Upper lobe of left lung (tissue), 6 donors: ENCODE data around the gene FAM219B. TPM values are rescaled to one million over a fixed set of nuclear protein-coding genes. Genes with fewer than 3 reads are reported as not detected.

Experiments
- ATAC-seq, 2 donors: fragments of 200-7000 bp; cut with Tn5 transposase; one replicate each; pipeline ENCODE4 v1.9.1; 2022; ENCODE audit warnings: mild to moderate bottlenecking in 2 of 2, moderate library complexity in 2 of 2; ENCODE audit not compliant: low FRiP score in 2 of 2
- DNase-seq, 2 donors: peaks; one replicate each; pipeline ENCODE4 v3.0.0-alpha.2; 2019 to 2020
- H3K27ac ChIP-seq, 4 donors: fragments of 200-600 bp; sonication (generic); one replicate each; pipeline ENCODE4 v1.5.1; 2016 to 2019
- H3K27me3 ChIP-seq, 4 donors: fragments of 200-600 bp; sonication (generic); one replicate each; pipeline ENCODE4 v1.5.1; 2017 to 2019
- H3K36me3 ChIP-seq, 4 donors: fragments of 200-600 bp; sonication (generic); one replicate each; pipeline ENCODE4 v1.5.1; 2016 to 2019
- H3K4me1 ChIP-seq, 4 donors: fragments of 200-600 bp; sonication (generic); one replicate each; pipeline ENCODE4 v1.5.1; 2018 to 2019
- H3K4me3 ChIP-seq, 4 donors: fragments of 200-600 bp; sonication (generic); one replicate each; pipeline ENCODE4 v1.5.1; 2017 to 2019; ENCODE audit warnings: mild to moderate bottlenecking in 2 of 4, moderate library complexity in 1 of 4
- H3K9me3 ChIP-seq, 4 donors: fragments of 200-600 bp; sonication (generic); one replicate each; pipeline ENCODE4 v1.5.1; 2018 to 2019
- EP300 ChIP-seq, 4 donors: sonication (generic); formaldehyde crosslinking; IDR thresholded peaks; one replicate each; pipeline ENCODE4 v1.5.1; 2017; ENCODE audit warnings: antibody characterized with exemption in 4 of 4, control low read depth in 2 of 4
- POLR2A ChIP-seq, 4 donors: fragments of 450-650 bp; IDR thresholded peaks; one replicate each; pipeline ENCODE4 v1.5.1; 2016 to 2017; ENCODE audit warnings: antibody characterized with exemption in 4 of 4, mild to moderate bottlenecking in 2 of 4
- POLR2AphosphoS5 ChIP-seq, 2 donors: sonication (generic); formaldehyde crosslinking; IDR thresholded peaks; one replicate each; pipeline ENCODE4 v1.5.1; 2017; ENCODE audit warnings: antibody characterized with exemption in 2 of 2
- WGBS, 2 donors: methylation state at CpG; one replicate each; pipeline ENCODE4 v1.1.5; 2017 to 2018; 5-methylcytosine and 5-hydroxymethylcytosine counted together
- total RNA-seq, 6 donors: library from RNA; depleted of rRNA in 4 of 6; stranded (reverse); fragments of >200 nt in 4 of 6; gene quantifications; one replicate each; pipeline versions ENCODE4 v1.1.0 to v1.2.1, GENCODE V29; 2016 to 2021
- TF ChIP-seq, protein P1 (sequence below), 6 experiments: fragments of 450-650 bp in 4 of 6; fragments of 200-600 bp in 2 of 6; sonication (generic) in 2 of 6; IDR thresholded peaks; one replicate each; pipeline ENCODE4 v1.5.1; 2016 to 2019; ENCODE audit warnings: antibody characterized with exemption in 6 of 6
- donor health status: DM: no; HTN: no; CAD: no; lungs with moderate emphysema.
- donor health status: DM: no; HTN: yes; CAD: no; lungs with severe emphysema.

The FAM219B gene
- total RNA-seq, 6 donors from 2014 or later: 49.3 to 122 (median 71.5) TPM

DNA sequence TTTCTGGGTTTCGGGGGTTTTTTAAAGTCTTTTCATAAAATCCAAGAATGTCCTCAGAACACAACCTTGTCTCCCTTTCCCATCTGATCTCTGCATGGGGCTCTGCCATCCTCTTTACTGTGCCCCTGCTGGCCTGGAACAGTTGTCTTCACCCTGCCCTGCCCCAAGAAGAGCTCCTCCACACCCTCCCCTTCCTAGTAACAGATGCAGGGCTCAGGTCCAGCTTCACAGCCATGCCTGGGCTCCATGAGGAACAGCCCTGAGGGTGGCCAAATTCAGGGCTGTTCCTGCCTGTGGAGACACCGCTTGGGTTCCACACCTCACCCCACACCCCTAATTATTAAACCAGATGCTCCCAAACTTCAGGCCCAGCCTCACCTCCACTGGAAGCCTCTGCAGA, 50.8 kb downstream of the FAM219B start:
- no peak for TF ChIP-seq POLR2A (IDR thresholded peaks at IDR 0.05)
- TF ChIP-seq POLR2AphosphoS5 (IDR thresholded peaks at IDR 0.05): no peak
- TF ChIP-seq EP300 (IDR thresholded peaks at IDR 0.05): no peak
- TF ChIP-seq, protein P1, sequence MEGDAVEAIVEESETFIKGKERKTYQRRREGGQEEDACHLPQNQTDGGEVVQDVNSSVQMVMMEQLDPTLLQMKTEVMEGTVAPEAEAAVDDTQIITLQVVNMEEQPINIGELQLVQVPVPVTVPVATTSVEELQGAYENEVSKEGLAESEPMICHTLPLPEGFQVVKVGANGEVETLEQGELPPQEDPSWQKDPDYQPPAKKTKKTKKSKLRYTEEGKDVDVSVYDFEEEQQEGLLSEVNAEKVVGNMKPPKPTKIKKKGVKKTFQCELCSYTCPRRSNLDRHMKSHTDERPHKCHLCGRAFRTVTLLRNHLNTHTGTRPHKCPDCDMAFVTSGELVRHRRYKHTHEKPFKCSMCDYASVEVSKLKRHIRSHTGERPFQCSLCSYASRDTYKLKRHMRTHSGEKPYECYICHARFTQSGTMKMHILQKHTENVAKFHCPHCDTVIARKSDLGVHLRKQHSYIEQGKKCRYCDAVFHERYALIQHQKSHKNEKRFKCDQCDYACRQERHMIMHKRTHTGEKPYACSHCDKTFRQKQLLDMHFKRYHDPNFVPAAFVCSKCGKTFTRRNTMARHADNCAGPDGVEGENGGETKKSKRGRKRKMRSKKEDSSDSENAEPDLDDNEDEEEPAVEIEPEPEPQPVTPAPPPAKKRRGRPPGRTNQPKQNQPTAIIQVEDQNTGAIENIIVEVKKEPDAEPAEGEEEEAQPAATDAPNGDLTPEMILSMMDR (IDR thresholded peaks at IDR 0.05): no peak
- H3K27me3 ChIP-seq: no peaks in the 10 kb centered on the region
- peaks cover 21 to 34% (median 26%) of the 10 kb centered on the region in 4 donors for H3K4me1 ChIP-seq
- DNase-seq (no peak), ATAC-seq (no peak)
- peaks cover 30 to 48% (median 35%) of the 10 kb centered on the region in 4 donors for H3K36me3 ChIP-seq
- 75 to 100% methylated on average over 2 of the region's 2 CpGs for WGBS, 2 donors
- H3K27ac ChIP-seq: no peak overlapping the region
- H3K4me3 ChIP-seq: no peak overlapping the region
- H3K9me3 ChIP-seq: no peaks in the 10 kb centered on the region

DNA sequence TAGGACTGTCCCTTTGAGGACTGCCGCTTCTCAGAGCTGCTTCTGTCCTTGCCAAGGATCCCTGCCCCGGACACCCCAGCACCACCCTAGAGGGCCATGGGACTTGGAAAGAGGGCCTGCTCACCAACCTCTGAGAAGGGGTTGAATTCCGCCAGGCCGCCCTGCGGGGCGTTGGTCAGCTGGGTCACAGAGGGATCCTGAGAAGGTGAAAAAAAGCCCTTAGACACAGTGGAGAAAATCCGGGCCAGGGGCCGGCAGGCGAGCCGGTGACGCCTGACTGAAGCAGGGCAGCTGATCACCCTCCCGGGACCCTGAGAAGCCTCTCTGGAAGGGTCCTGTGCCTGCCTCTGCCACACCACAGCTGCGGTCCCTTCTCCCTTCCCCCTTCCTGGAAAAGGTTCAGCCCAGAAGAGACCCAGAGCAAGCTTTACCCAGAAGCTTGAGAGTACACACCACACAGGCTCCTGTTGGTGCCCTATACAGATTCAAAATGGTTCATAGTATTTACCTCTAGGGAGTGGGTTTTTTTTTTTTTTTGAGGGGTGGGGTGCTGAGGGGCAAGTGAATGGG, 52.1 kb downstream of the FAM219B start:
- Histone ChIP-seq H3K27ac (no peak overlapping the region), H3K4me3 (no peak overlapping the region), H3K4me1 (peaks cover 18 to 26% (median 23%) of the 10 kb centered on the region in 4 donors), H3K27me3 (no peaks in the 10 kb centered on the region), H3K36me3 (peaks cover 30 to 61% (median 48%) of the 10 kb centered on the region in 4 donors), H3K9me3 (no peaks in the 10 kb centered on the region)
- no peak for ATAC-seq
- DNase-seq: peak in 1 of 2 donors; percentile 66
- TF ChIP-seq EP300 (IDR thresholded peaks at IDR 0.05) (no peak), POLR2A (IDR thresholded peaks at IDR 0.05) (no peak), POLR2AphosphoS5 (IDR thresholded peaks at IDR 0.05) (no peak)
- TF ChIP-seq, protein P1 (IDR thresholded peaks at IDR 0.05): no peak
- 94 to 98% methylated on average over 9 to 13 of the region's 13 CpGs for WGBS, 2 donors

DNA sequence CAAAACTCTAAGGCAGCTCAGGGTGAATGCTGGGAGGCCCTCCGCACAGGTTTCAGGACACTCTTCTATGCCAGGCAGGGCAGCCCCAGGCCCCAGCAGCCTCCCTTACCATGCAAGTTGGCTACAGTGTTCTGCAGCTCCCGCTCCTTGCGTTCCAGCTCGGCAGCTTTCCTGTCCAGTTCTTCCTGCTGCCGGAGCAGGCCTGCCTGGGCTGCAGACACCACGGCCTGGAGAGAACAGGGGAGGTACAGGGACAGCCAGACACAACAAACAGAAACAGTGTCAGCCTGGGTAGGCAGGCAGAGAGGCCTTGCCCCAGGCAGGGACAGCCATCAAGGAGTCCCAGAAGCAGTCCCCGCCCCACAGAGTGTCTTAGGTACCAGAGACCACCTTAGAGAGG, 54.7 kb downstream of the FAM219B start:
- H3K27me3 ChIP-seq: no peaks in the 10 kb centered on the region
- no peak for DNase-seq
- no peak for ATAC-seq
- peaks cover 42 to 78% (median 74%) of the 10 kb centered on the region in 4 donors for H3K36me3 ChIP-seq
- no peak overlapping the region for H3K4me3 ChIP-seq
- TF ChIP-seq, protein P1 (IDR thresholded peaks at IDR 0.05): no peak
- TF ChIP-seq POLR2AphosphoS5 (IDR thresholded peaks at IDR 0.05): no peak
- TF ChIP-seq EP300 (IDR thresholded peaks at IDR 0.05): no peak
- TF ChIP-seq POLR2A (IDR thresholded peaks at IDR 0.05): no peak
- WGBS, 2 donors: 95% methylated on average over 7 of the region's 7 CpGs
- no peak overlapping the region for H3K27ac ChIP-seq
- no peaks in the 10 kb centered on the region for H3K9me3 ChIP-seq
- H3K4me1 ChIP-seq: peaks cover under 1 to 4% (median 1%) of the 10 kb centered on the region in 4 donors

DNA sequence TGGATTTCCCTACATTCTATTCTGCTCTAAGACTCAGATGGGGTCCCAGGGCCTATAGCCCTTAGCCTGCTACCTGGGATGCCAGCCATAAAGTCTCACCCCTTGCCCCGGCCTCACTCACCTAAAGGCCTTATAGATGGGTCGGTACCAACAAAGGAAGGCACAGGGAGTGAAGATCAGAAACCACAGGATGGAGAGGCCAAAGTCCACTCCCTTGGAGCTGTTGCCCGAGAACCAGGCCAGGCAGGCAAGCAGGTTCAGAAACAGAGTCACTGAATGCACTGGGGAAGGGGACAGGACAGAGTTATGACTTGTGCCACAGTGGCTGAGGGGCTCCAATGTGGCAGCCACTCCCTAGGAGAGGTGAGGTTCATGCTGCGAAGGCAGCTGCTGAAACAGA, 56.3 kb downstream of the FAM219B start:
- H3K27me3 ChIP-seq: no peaks in the 10 kb centered on the region
- no peak overlapping the region for H3K4me3 ChIP-seq
- peaks cover 46 to 93% (median 83%) of the 10 kb centered on the region in 4 donors for H3K36me3 ChIP-seq
- ATAC-seq (no peak), DNase-seq (no peak)
- H3K9me3 ChIP-seq: no peaks in the 10 kb centered on the region
- H3K27ac ChIP-seq: no peak overlapping the region
- WGBS, 2 donors: 90 to 96% methylated on average over 4 of the region's 4 CpGs
- TF ChIP-seq POLR2AphosphoS5 (IDR thresholded peaks at IDR 0.05) (no peak), EP300 (IDR thresholded peaks at IDR 0.05) (no peak), POLR2A (IDR thresholded peaks at IDR 0.05) (no peak)
- TF ChIP-seq, protein P1 (IDR thresholded peaks at IDR 0.05): no peak
- H3K4me1 ChIP-seq: no peaks in the 10 kb centered on the region

Other genes with a start within 250 kb of the FAM219B start
- 10 to 100 TPM; 16.7 to 43.0 (median 27.7) TPM for gene EDC3, start 210.8 kb downstream of the FAM219B start, total RNA-seq
- gene CYP1A1, start 181.3 kb downstream of the FAM219B start, total RNA-seq: 1 to 10 TPM in 2 of 6 donors, under 1 TPM in 3, not detected in 1; 0.46 to 6.1 (median 0.92) TPM
- under 1 TPM in 2 of 6 donors, not detected in 4; 0.15 to 0.80 TPM for gene CYP1A2, start 158.0 kb downstream of the FAM219B start, total RNA-seq
- 100 to 1,000 TPM in 1 of 6 donors, 10 to 100 TPM in 5; 32.7 to 104 (median 64.8) TPM for gene CSK, start 124.8 kb downstream of the FAM219B start, total RNA-seq
- 1 to 10 TPM in 1 of 6 donors, not detected in 5; 1.0 TPM for gene LMAN1L, start 94.0 kb downstream of the FAM219B start, total RNA-seq
- gene CPLX3, start 80.2 kb downstream of the FAM219B start, total RNA-seq: not detected
- 100 to 1,000 TPM in 1 of 6 donors, 10 to 100 TPM in 5; 40.6 to 158 (median 65.0) TPM for gene ULK3, start 63.7 kb downstream of the FAM219B start, total RNA-seq
- 100 to 1,000 TPM in 5 of 6 donors, 10 to 100 TPM in 1; 82.8 to 155 (median 130) TPM for gene SCAMP2, start 33.5 kb downstream of the FAM219B start, total RNA-seq
- 10 to 100 TPM; 21.0 to 40.6 (median 30.2) TPM for gene MPI, start 16.8 kb downstream of the FAM219B start, total RNA-seq
- 100 to 1,000 TPM in 2 of 6 donors, 10 to 100 TPM in 4; 50.9 to 168 (median 93.0) TPM for gene COX5A, start 31.2 kb upstream of the FAM219B start, total RNA-seq
- 10 to 100 TPM in 5 of 6 donors, 1 to 10 TPM in 1; 9.4 to 28.4 (median 19.2) TPM for gene RPP25, start 49.9 kb upstream of the FAM219B start, total RNA-seq
- gene SCAMP5, start 88.7 kb upstream of the FAM219B start, total RNA-seq: 10 to 100 TPM in 1 of 6 donors, 1 to 10 TPM in 5; 1.0 to 12.3 (median 3.0) TPM
- 10 to 100 TPM in 4 of 6 donors, 1 to 10 TPM in 2; 8.2 to 21.0 (median 12.6) TPM for gene PPCDC, start 116.7 kb upstream of the FAM219B start, total RNA-seq